NCI-H524 (cell line): Measurements from ENCODE around the gene CBARP.
A peak's percentile ranks its signal among the peaks of the same experiment; 100 is the strongest.
"Not testable (repeated sequence)": the region's sequence is repeated elsewhere in the genome, so short reads cannot be mapped to it uniquely, and the experiment has no call there.

Experiments
- DNase-seq, 2 experiments: peaks; one replicate each; lab custom pipeline; 2025; lab: John Stamatoyannopoulos, UW

CBARP gene

DNA sequence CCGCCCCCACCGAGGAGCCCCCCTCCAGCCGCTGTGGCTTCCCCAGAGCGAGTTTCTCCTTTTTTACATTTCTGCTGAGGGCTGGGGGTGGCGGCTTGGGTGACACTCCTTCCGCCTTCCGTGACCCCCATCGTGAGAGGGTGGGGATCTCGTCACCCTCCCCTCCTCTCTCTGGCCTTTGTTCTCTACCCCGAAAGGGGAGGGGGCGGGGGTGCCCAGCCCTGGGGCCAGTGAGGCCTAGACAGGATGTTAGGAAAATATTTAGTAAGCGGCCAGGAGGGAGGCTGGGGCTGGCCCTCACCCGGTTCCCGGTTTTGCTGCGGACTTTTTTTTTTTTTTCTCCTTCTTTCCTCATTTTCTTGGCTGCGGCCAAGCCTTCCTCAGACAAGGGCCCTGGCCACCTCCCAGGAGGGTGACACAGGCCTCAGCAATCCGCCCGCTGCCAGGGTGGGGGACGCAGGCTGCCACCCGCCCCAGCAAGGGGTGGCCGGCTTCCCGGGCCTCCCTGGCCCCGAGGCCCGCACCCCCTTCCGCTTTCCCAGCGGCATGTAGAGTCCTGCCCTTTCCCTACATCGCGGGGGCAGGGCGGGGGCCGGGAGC lies 14.5 kb upstream of the CBARP start:
- DNase-seq, result no peak

DNA sequence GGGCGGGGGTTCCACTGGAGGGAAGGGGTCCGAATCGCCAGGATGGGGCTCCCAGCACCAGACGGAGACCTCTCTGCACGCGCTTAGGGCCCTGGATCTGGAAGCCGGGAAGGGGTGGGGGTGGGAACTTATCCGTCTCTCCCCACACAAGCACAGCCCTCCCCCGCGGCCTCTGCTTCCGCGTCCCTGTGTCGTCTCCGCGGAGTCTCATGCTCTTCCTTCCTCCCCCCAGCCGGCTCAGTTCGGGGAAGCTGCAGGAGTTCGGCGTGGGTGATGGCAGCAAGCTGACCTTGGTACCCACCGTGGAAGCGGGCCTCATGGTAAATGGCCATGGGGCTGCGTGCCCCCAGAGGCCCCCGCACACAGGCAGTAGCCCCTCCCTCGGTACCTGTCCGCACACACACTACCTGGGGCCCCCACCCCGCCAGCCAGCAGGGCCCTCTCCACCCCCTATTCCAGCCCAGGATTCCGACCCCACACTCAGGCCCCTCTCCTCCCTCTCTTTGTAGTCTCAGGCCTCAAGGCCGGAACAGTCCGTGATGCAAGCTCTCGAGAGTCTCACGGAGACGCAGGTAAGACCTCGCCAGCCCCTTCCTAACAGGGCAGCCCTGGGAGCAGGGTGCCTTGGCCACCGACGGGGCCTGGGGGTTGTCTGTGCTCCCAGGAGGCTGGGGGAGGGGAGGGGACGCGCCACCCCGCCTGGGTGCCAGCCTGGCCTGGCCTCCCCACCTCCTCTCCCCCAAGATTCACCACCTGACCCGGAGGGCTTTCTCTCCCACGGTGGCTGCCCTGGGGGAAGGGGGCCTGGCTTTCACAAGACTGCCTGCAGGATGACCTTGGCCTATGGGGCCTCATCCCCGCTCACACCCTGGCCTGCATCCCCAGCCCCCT lies 13.8 kb upstream of the CBARP start:
- DNase-seq, result peak in 1 of 2 experiments; percentile 60

- DNase-seq, result peak in 1 of 2 experiments; percentile 66
Measured at GRCh38 chr19:1250437-1251260, 12.8 kb upstream of the CBARP start.

GRCh38 chr19:1249990-1250436 lies 12.2 kb upstream of the CBARP start:
- no peak for DNase-seq

- DNase-seq, result peak; percentile 92 to 95
Measured at GRCh38 chr19:1249298-1249989, 11.6 kb upstream of the CBARP start.

DNA sequence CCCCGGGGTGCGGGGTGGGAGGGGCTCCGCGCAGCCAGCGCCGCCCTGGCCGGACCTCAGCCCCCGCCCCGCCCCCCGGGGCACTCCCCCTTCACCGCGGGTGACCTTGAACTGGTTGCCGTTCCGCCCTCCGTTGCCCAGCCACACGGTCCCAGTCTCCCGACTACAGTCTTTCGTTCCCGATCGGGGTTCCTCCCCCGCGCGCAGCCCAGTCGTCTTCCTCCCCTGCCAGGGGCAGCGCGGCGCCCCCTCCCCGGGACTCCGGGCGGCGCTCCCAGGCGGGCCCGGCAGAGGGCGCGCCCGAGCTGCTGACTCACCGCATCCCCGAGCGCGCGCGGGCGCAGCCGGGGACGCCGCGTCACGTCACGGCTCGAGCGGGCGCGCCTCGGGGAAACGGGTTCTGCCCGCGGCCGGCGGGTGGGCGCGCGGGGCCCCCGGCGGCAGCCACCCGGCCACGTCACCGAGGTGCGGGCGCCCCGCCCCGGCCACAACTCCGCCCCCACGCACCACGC lies 11.0 kb upstream of the CBARP start:
- peak in 1 of 2 experiments; percentile 73 for DNase-seq

- peak in 1 of 2 experiments; percentile 55 for DNase-seq
Measured at GRCh38 chr19:1248139-1248785, 10.5 kb upstream of the CBARP start, which contains the start of gene MIDN. Gene MIDN (plus strand): TSS chr19:1248583. CDS start chr19:1250297, 1,714 bp downstream.

DNA sequence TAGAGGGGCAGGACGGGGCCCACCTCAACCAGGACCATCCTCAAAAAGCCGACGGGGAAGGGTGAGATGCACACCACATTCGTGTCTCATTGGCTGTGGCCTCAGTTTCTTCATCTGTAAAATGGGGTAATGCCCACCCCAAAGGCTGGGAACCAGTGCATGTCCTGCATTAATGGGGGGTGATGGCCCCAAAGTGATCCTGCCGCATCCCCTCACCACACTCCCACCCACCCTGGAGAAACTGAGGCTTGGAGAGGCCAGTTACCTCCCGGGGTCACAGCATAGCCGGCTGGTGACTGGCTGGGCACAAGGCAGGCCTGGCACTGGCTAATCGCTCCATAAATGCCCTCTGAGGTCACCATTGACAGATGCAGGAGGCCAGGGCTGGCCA lies 9.9 kb upstream of the CBARP start:
- no peak for DNase-seq

DNA sequence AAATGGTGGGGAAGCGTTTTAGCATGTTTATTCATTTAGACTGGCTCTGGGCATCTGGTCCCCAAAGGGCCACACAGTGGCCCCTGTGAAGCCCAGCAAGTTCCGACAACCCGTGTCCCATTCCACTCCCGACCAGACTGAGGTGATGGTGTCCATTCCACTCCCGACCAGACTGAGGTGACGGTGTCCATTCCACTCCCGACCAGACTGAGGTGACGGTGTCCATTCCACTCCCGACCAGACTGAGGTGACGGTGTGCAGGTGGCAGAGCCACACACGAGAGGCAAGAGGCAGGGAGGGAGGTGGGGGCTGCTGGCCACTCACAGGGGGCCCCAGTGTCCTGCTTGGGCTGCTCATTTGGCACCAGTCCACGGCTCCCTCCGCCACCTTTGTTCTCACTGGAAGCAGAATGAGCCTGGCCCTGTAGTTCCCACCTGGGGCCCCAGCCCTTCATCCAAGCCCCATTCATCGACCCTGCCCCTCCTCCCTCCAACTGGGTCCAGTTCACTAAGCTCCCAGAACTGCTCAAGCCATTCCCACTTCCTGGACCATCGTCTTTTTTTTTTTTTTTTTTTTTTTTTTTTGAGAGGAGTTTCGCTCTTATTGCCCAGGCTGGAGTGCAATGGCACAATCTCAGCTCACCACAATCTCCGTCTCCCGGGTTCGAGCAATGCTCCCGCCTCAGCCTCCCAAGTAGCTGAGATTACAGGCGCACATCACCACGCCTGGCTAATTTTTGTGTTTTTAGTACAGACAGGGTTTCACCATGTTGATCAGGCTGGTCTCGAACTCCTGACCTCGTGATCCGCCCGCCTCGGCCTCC lies 8.7 kb upstream of the CBARP start:
- not testable (repeated sequence) for DNase-seq

DNA sequence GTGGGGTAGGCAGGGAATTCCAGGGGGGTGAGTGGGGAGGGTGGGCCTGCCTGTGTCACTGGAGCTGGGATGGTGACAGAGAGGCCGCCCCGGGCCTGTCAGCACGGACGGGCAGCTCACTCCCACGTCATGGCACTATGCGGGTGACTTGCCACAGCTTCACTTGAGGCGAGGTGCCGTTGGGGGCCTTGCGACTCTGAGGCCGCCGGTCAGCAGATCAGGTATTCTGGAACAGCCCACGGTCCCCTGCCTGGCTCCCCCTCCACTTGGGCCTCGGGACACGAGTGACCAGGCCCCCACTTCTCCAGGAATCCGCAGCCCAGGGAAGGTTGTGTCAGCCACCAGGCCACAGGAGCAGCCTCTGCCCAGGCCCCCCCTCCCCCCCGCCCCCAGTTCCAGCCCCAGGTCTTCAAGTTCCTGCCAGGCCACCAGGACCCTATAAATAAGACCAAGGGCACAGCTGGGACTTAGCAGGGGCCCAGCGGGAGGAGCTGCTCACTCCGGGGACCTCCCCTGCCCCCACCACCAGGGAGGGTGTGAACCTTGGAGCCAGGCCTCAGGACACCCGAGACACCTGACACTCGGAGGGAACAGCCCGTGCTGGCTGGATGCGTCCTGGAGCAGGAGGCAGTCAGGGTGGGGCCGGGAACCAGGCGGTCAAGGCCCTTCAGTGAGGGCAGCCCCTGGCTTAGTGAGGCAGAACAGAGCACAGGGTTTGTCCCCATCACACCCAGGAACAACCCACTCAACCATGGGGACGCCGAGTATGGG lies 7.9 kb upstream of the CBARP start:
- DNase-seq, result no peak

DNA sequence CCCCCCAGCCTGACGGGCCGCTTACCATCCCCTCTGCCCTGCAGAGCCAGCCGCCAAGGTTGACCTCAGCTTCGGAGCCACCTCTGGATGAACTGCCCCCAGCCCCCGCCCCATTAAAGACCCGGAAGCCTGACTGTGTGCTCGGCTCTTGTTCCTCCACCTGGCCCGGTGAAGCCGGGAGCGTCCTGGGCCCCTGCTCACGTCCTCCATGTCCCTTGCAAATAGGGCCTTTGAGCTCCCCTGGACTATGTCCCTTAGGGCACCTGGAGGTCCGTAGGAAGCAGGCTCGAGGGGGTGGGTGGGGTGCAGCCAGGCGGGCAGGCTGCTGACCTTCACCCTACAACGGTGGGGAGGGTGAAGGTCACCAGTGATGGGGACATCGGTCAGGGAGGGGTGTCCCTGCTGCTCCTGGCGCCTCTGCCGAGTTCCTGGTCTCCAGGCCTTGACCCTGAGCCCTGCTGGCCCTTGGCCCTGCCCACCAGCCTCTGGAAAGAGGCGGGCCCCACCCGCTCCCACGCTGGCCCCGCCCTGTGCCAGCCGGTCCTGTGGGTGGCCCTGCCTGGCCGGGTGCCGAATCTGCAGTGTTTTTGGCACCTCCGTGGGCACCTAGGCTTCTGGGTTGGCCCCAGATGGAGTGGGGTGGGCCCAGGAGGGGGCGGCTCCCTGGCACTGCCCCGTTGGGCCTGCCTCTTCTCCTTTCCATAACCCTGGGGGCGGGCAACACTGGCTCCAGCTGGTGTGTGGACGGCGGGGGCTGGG lies 7.1 kb upstream of the CBARP start:
- DNase-seq, result no peak

DNA sequence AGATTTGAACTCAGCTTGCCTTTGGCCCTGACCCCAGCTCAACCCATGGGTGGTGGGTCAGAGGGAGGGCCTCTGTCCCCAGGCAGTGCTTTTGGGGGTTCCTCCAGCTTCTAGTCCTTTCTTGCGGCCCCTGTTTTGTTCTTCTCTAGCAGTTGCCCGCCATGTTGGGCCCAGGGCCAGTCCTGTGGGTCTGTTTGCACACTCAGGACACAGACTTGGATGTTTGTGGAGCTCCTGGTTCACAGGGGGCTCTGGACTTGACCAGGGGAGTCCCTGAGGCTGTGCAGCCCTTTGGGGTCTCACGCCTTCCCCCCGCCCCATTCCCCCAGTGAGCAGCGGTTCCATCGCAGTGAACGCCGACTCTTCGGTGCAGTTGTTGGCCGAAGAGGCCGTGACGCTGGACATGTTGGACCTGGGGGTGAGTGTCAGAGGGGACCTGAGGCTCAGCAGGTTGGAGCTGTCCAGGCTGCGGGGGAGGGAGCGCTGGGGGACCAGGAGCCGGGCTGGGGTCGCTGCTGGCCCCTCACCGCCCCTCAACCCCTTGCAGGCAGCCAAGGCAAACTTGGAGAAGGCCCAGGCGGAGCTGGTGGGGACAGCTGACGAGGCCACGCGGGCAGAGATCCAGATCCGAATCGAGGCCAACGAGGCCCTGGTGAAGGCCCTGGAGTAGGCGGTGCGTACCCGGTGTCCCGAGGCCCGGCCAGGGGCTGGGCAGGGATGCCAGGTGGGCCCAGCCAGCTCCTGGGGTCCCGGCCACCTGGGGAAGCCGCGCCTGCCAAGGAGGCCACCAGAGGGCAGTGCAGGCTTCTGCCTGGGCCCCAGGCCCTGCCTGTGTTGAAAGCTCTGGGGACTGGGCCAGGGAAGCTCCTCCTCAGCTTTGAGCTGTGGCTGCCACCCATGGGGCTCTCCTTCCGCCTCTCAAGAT lies 6.2 kb upstream of the CBARP start:
- DNase-seq, result peak; percentile 46 to 77

GRCh38 chr19:1241417-1242095 lies 3.8 kb upstream of the CBARP start, which contains the start of gene ATP5F1D:
Gene ATP5F1D (plus strand): TSS chr19:1241751. CDS start chr19:1241851, 100 bp downstream.
- peak; percentile 84 to 95 for DNase-seq

GRCh38 chr19:1240925-1241324 lies 3.1 kb upstream of the CBARP start:
- no peak for DNase-seq

- DNase-seq, result peak; percentile 74 to 89
Measured at GRCh38 chr19:1239796-1240737, 2.3 kb upstream of the CBARP start.

DNA sequence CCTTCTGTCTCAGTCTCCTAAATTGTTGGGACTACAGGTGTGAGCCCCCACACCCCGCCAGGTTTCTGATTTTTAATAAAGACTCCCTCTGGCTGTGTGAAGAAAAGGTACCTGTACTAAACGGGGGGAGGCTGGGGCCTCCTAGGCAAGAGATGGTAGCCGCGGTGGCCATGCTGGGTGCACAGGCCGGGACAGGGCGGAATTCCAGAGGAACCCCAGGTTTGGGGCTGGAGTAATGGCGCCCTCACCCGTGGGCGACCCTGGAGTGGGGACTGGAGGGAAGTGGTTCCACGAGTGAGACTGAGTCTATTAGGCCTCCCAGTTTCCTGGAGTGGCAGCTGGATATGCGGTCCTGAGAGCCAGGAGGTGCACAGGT lies 1.6 kb upstream of the CBARP start:
- no peak for DNase-seq
